Tibial nerve (tissue), 4 donors: ENCODE measurements around the gene RNFT2. TPM values are rescaled to one million over a fixed set of nuclear protein-coding genes. Genes with fewer than 3 reads are reported as not detected.

Experiments
- DNase-seq, 2 donors: peaks; one replicate each; pipeline ENCODE4 v3.0.0-alpha.2; 2019; ENCODE audit warnings: low spot score in 2 of 2
- H3K27ac ChIP-seq, 4 donors: fragments of 200-600 bp; sonication (generic) in 3 of 4; one replicate each; pipeline ENCODE4 v1.5.1; 2017 to 2019; ENCODE audit warnings: mild to moderate bottlenecking in 1 of 4
- H3K27me3 ChIP-seq, 2 donors: fragments of 200-600 bp; sonication (generic) in 1 of 2; one replicate each; pipeline versions ENCODE4 v1.5.1 to v1.6.0; 2017 to 2019
- H3K36me3 ChIP-seq, 3 donors: fragments of 200-600 bp; sonication (generic); one replicate each; pipeline ENCODE4 v1.5.1; 2018 to 2019
- H3K4me1 ChIP-seq, 4 donors: fragments of 200-600 bp; sonication (generic) in 3 of 4; one replicate each; pipeline ENCODE4 v1.5.1; 2017 to 2019
- H3K4me3 ChIP-seq, 4 donors: fragments of 200-600 bp; sonication (generic) in 3 of 4; one replicate each; pipeline ENCODE4 v1.5.1; 2017 to 2019; ENCODE audit warnings: mild to moderate bottlenecking in 1 of 4, moderate library complexity in 1 of 4
- H3K9me3 ChIP-seq, 4 donors: fragments of 200-600 bp; sonication (generic) in 3 of 4; one replicate each; pipeline ENCODE4 v1.5.1; 2017 to 2019
- EP300 ChIP-seq, 2 donors: sonication (generic); formaldehyde crosslinking; IDR thresholded peaks; one replicate each; pipeline ENCODE4 v1.6.1; 2017; ENCODE audit warnings: antibody characterized with exemption in 2 of 2, mild to moderate bottlenecking in 1 of 2
- POLR2A ChIP-seq, 2 donors: fragments of 450-650 bp; IDR thresholded peaks; one replicate each; pipeline ENCODE4 v1.6.1; 2017; ENCODE audit warnings: antibody characterized with exemption in 2 of 2, mild to moderate bottlenecking in 2 of 2, moderate library complexity in 2 of 2
- WGBS, 2 donors: methylation state at CpG; one replicate each; pipeline ENCODE4 v1.1.5; 2018; 5-methylcytosine and 5-hydroxymethylcytosine counted together
- total RNA-seq, 4 donors: library from RNA; depleted of rRNA; stranded (reverse); fragments of >200 nt; gene quantifications; one replicate each; pipeline ENCODE4 v1.1.0, GENCODE V29; 2016
- TF ChIP-seq, protein P1 (sequence below), 5 experiments: fragments of 200-600 bp in 3 of 5; fragments of 450-650 bp in 2 of 5; sonication (generic) in 3 of 5; IDR thresholded peaks; one replicate each; pipeline ENCODE4 v1.5.1; 2016 to 2019; ENCODE audit warnings: antibody characterized with exemption in 5 of 5, mild to moderate bottlenecking in 3 of 5, moderate library complexity in 2 of 5

Gene RNFT2
- total RNA-seq, 4 donors from 2014 or later: 0.59 to 5.9 (median 2.5) TPM

DNA sequence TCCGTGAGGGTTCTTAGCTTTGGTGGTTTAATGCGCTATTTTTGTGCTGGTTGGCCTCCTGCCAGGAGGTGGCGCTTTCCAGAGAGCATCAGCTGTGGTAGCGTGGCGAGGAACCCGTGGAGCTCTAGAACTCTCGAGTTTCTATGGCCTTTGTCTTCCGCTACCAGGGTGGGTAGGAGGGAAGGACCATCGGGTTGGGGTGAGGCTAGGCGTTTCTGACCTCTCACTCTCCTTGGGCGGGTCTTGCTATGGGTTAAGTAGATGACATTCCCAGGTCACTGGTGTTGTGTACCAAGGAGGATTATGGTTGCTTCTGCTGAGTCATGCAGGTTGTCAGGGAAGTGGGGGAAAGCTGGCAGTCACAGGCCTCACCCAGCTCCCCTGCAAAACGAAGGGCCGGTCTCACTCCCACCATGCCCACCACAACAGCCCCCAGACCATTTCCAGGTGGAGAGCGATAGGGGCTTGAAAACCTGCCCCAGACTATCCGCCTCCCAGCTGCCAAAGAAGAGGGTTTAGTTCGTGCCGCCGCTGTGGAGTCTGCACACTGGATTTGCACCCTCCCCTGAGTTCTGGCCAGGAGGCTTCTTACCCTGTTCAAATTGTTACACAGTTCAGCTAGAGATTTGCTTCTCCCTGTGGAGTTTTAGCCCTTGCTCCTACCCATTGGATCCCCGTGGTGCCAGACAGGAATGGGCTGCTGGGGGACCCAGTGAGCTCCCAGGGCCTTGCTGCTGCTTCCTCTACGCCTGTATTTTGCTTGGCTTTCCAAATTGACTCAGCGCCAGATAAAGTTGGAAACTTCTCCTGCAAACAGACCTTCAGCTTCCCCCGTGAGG, 21.9 kb downstream of the RNFT2 start:
- WGBS, 2 donors: 66% methylated on average over 22 of the region's 22 CpGs
- H3K36me3 ChIP-seq: no peaks in the 10 kb centered on the region
- DNase-seq: no peak
- no peak overlapping the region for H3K27ac ChIP-seq
- no peaks in the 10 kb centered on the region for H3K9me3 ChIP-seq
- TF ChIP-seq, protein P1, sequence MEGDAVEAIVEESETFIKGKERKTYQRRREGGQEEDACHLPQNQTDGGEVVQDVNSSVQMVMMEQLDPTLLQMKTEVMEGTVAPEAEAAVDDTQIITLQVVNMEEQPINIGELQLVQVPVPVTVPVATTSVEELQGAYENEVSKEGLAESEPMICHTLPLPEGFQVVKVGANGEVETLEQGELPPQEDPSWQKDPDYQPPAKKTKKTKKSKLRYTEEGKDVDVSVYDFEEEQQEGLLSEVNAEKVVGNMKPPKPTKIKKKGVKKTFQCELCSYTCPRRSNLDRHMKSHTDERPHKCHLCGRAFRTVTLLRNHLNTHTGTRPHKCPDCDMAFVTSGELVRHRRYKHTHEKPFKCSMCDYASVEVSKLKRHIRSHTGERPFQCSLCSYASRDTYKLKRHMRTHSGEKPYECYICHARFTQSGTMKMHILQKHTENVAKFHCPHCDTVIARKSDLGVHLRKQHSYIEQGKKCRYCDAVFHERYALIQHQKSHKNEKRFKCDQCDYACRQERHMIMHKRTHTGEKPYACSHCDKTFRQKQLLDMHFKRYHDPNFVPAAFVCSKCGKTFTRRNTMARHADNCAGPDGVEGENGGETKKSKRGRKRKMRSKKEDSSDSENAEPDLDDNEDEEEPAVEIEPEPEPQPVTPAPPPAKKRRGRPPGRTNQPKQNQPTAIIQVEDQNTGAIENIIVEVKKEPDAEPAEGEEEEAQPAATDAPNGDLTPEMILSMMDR (IDR thresholded peaks at IDR 0.05): no peak
- TF ChIP-seq POLR2A (IDR thresholded peaks at IDR 0.05) (no peak), EP300 (IDR thresholded peaks at IDR 0.05) (no peak)
- H3K27me3 ChIP-seq: no peaks in the 10 kb centered on the region
- no peak overlapping the region for H3K4me3 ChIP-seq
- H3K4me1 ChIP-seq: no peaks in the 10 kb centered on the region

DNA sequence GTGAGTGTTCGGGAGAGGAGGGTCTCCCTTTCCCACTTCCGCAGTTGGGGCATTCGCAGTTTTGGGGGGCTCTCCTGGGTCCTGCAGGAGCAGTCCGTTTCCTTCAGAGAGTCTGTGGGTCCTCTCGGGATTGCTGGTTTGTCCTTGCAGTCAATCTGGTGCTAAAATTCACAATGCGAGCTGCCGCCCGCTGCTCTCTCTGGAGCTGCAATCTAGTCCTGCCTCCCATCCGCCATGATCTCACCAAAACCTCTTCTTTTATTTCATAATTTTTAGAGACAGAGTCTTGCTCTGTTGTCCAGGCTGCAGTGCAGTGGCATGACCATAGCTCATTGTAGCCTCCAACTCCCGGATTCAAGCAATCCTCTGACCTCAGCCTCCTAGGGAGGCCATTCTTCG, 22.5 kb downstream of the RNFT2 start:
- Histone ChIP-seq H3K9me3 (no peaks in the 10 kb centered on the region), H3K4me3 (no peak overlapping the region), H3K36me3 (no peaks in the 10 kb centered on the region), H3K27ac (no peak overlapping the region), H3K4me1 (no peaks in the 10 kb centered on the region), H3K27me3 (no peaks in the 10 kb centered on the region)
- TF ChIP-seq EP300 (IDR thresholded peaks at IDR 0.05): no peak
- TF ChIP-seq POLR2A (IDR thresholded peaks at IDR 0.05): no peak
- TF ChIP-seq, protein P1 (IDR thresholded peaks at IDR 0.05): no peak
- no peak for DNase-seq
- WGBS, 2 donors: 70 to 72% methylated on average over 11 of the region's 11 CpGs

- no peak for DNase-seq
- 93 to 98% methylated on average over 4 of the region's 4 CpGs for WGBS, 2 donors
- Histone ChIP-seq H3K27me3 (no peaks in the 10 kb centered on the region), H3K9me3 (no peaks in the 10 kb centered on the region), H3K27ac (no peak overlapping the region), H3K4me3 (no peak overlapping the region), H3K36me3 (no peaks in the 10 kb centered on the region), H3K4me1 (no peaks in the 10 kb centered on the region)
- TF ChIP-seq, protein P1 (IDR thresholded peaks at IDR 0.05): no peak
- TF ChIP-seq EP300 (IDR thresholded peaks at IDR 0.05) (no peak), POLR2A (IDR thresholded peaks at IDR 0.05) (no peak)
Observed at GRCh38 chr12:116761499-116761898, 23.4 kb downstream of the RNFT2 start.

- TF ChIP-seq, protein P1 (IDR thresholded peaks at IDR 0.05): no peak
- no peak for TF ChIP-seq EP300 (IDR thresholded peaks at IDR 0.05)
- TF ChIP-seq POLR2A (IDR thresholded peaks at IDR 0.05): no peak
- no peak for DNase-seq
- 58 to 66% methylated on average over 5 of the region's 5 CpGs for WGBS, 2 donors
- no peaks in the 10 kb centered on the region for H3K27me3 ChIP-seq
- H3K9me3 ChIP-seq: no peaks in the 10 kb centered on the region
- no peak overlapping the region for H3K27ac ChIP-seq
- no peaks in the 10 kb centered on the region for H3K36me3 ChIP-seq
- H3K4me3 ChIP-seq: no peak overlapping the region
- H3K4me1 ChIP-seq: no peaks in the 10 kb centered on the region
Observed at GRCh38 chr12:116765271-116765670, 27.2 kb downstream of the RNFT2 start.

- no peak overlapping the region for H3K27ac ChIP-seq
- TF ChIP-seq, protein P1 (IDR thresholded peaks at IDR 0.05): no peak
- no peak for TF ChIP-seq POLR2A (IDR thresholded peaks at IDR 0.05)
- no peak for TF ChIP-seq EP300 (IDR thresholded peaks at IDR 0.05)
- H3K4me3 ChIP-seq: no peak overlapping the region
- no peaks in the 10 kb centered on the region for H3K27me3 ChIP-seq
- H3K36me3 ChIP-seq: no peaks in the 10 kb centered on the region
- 94 to 95% methylated on average over 3 of the region's 3 CpGs for WGBS, 2 donors
- H3K4me1 ChIP-seq: no peaks in the 10 kb centered on the region
- DNase-seq: no peak
- no peaks in the 10 kb centered on the region for H3K9me3 ChIP-seq
Observed at GRCh38 chr12:116766285-116766684, 28.2 kb downstream of the RNFT2 start.
